PC-9 (cell line): ENCODE results near the gene GATAD2A.

Source experiments
- CTCF ChIP-seq: fragments of 200-600 bp; sonication (generic); conservative IDR thresholded peaks from 2 replicates; pipeline ENCODE4 v1.6.1; 2017; ENCODE audit warnings: mixed run types, antibody characterized with exemption, mild to moderate bottlenecking, moderate library complexity
- EZH2 ChIP-seq: fragments of 200-600 bp; sonication (generic); IDR thresholded peaks from 2 replicates; pipeline ENCODE4 v1.8.0; 2017; ENCODE audit warnings: antibody characterized with exemption, low read depth

GRCh38 chr19:19550972-19551852 is 145.7 kb downstream of the GATAD2A start:
- TF ChIP-seq EZH2 (no peak), CTCF (no peak)
